Measurements from ENCODE around the gene BGLAP. TPM values are rescaled to one million over a fixed set of nuclear protein-coding genes. Genes with fewer than 3 reads are reported as not detected.

The BGLAP gene
- total RNA-seq, 2 experiments from 2014 or later, result 0.90 to 2.3 TPM

DNA sequence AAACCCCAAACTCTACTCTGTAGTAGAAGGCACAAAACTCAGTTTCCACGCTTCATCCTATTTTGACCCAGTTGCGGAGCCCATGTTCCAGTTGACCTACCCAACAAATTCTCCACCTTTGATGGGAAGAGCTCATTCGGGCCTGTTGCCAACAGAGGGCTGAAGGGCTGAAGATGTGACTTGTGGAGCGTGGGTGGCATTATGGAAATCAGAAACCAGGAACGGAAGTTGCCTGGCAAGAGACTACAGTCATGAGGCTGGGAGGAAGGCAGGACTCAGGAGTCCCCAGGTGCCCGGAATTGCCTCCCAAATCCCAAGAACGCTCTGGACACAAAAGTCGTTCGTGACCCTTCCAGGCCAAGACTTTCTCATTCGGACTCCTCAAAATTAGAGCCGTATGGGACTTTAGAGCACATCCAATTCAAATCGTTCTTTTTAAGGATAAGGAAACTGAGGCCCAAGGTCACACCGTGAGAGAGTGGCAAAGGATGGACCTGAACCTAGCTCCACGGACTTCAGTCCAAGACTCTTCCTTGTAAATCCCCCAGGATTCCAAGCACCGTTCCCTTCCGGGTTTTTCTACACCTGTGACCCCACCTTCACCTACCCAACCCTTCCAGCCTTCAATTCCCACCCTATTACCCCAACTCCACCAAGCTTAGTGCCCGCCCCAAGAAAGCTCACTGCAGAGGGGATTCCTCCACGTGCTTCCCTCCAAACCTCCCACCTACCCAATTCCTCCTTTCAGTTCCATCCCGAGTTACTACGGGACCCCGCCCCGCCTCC lies 39.9 kb downstream of the BGLAP start:
- POLR2A ChIA-PET, result interaction anchor here (1.1 to 3.3 kb wide), 14 partner anchors 13 to 348 kb away, joined by 3 to 15 read pairs (median 5); partner anchors contain the start of genes CCT3, GLMP, KHDC4 and PMF1
- Mint-ChIP-seq H3K4me1 (ENCODE audit: low read depth) (peaks cover 38% of the 10 kb centered on the region), H3K36me3 (peaks cover 25% of the 10 kb centered on the region), H3K9me3 (no peaks in the 10 kb centered on the region), H3K27me3 (no peaks in the 10 kb centered on the region), H3K27ac (peak overlapping the region; percentile 95), H3K4me3 (peak overlapping the region; percentile 95)
- peak; percentile 60 for DNase-seq
- CTCF ChIA-PET, result interaction anchor here (0.7 to 2.7 kb wide), 13 partner anchors 12 to 216 kb away, joined by 3 to 11 read pairs (median 4); partner anchors contain the start of gene GLMP
- intact Hi-C loops (cut with micrococcal nuclease), result loop anchor here (2.0 to 5.0 kb wide), 7 partner anchors 55 to 460 kb away; partner anchors contain the start of genes CCT3, MRPL24, PMF1 and SLC25A44

- H3K4me3 Mint-ChIP-seq, result peak within 1 kb of the TSS; percentile 95
- H3K4me1 Mint-ChIP-seq (ENCODE audit: low read depth), result peaks cover 38% of the 10 kb centered on the region
- peaks cover 24% of the 10 kb centered on the region for H3K36me3 Mint-ChIP-seq
- intact Hi-C loops (cut with micrococcal nuclease), result loop anchor here (1.0 to 5.0 kb wide), 8 partner anchors 13 to 460 kb away; partner anchors contain the start of genes CCT3, GLMP, MRPL24 and PMF1
- ChIA-PET POLR2A (interaction anchor here (0.5 to 3.3 kb wide), 17 partner anchors 12 to 424 kb away, joined by 3 to 15 read pairs (median 4); partner anchors contain the start of genes CCT3, GLMP, KHDC4 and PMF1), CTCF (interaction anchor here (0.7 to 2.7 kb wide), 11 partner anchors 11 to 216 kb away, joined by 3 to 11 read pairs (median 4); partner anchors contain the start of gene GLMP)
- peak; percentile 98 for DNase-seq
- peak within 1 kb of the TSS; percentile 95 for H3K27ac Mint-ChIP-seq
- no peaks in the 10 kb centered on the region for H3K27me3 Mint-ChIP-seq
- no peaks in the 10 kb centered on the region for H3K9me3 Mint-ChIP-seq
Observed at GRCh38 chr1:156282479-156283222, 40.7 kb downstream of the BGLAP start, which contains the start of gene SMG5. Gene SMG5 (minus strand): TSS chr1:156282825. CDS start chr1:156282680, 145 bp downstream.

- Mint-ChIP-seq H3K36me3 (peaks cover 16% of the 10 kb centered on the region), H3K4me1 (ENCODE audit: low read depth) (peaks cover 38% of the 10 kb centered on the region), H3K9me3 (no peaks in the 10 kb centered on the region), H3K27ac (peak overlapping the region; percentile 95), H3K4me3 (peak overlapping the region; percentile 95), H3K27me3 (no peaks in the 10 kb centered on the region)
- ChIA-PET POLR2A (interaction anchor here (0.7 to 3.3 kb wide), 10 partner anchors 11 to 306 kb away, joined by 3 to 15 read pairs (median 5); partner anchors contain the start of genes CCT3, GLMP, PMF1 and TSACC), CTCF (interaction anchor here (0.7 to 1.7 kb wide), 8 partner anchors 10 to 217 kb away, joined by 3 to 7 read pairs (median 4); no protein-coding TSS in a partner anchor)
- no peak for DNase-seq
- intact Hi-C loops (cut with micrococcal nuclease), result loop anchor here (1.0 to 5.0 kb wide), 8 partner anchors 12 to 459 kb away; partner anchors contain the start of genes CCT3, GLMP, MRPL24 and PMF1
Observed at GRCh38 chr1:156283521-156283920, 41.5 kb downstream of the BGLAP start.

DNA sequence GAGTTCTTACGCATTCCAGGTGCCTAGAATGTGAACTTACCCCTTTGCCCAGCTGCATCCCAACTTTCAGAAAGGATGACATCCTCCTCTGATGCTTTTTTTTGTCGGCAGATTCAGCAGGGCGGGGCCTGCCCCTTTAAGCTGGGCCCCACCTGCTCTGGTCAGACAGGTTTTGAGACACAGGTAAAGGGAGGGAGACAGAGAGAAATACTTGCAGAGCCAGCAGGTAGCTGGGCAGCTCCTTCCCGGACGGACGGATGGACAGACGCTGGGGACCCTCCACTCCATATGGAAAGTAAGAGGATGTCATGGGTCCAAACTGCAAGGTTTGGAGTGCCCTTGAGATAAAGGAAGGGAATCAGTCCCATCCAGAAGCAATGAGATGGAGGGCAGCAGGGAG lies 42.1 kb downstream of the BGLAP start, which contains the start of gene TMEM79:
Gene TMEM79 (plus strand): TSS at position 214 of the 400 bp plus-strand sequence. CDS start 902 bp downstream, outside the sequence.
- intact Hi-C loops (cut with micrococcal nuclease), result loop anchor here (5.0 kb wide), 5 partner anchors 53 to 458 kb away; partner anchors contain the start of genes CCT3, MRPL24, SLC25A44 and TSACC
- H3K36me3 Mint-ChIP-seq, result peaks cover 13% of the 10 kb centered on the region
- H3K4me1 Mint-ChIP-seq (ENCODE audit: low read depth), result peaks cover 38% of the 10 kb centered on the region
- ChIA-PET POLR2A (interaction anchor here (3.3 kb wide), 1 partner anchor 11 kb away, joined by 15 read pairs; the partner anchor contains the start of gene GLMP), CTCF (interaction anchor here (0.9 to 1.3 kb wide), 3 partner anchors 54 to 162 kb away, joined by 3 to 4 read pairs (median 3); partner anchors contain the start of genes CCT3 and TSACC)
- no peak for DNase-seq
- no peaks in the 10 kb centered on the region for H3K9me3 Mint-ChIP-seq
- H3K27me3 Mint-ChIP-seq, result no peaks in the 10 kb centered on the region
- H3K4me3 Mint-ChIP-seq, result peak within 1 kb of the TSS; percentile 95
- H3K27ac Mint-ChIP-seq, result peak within 1 kb of the TSS; percentile 95

- no peaks in the 10 kb centered on the region for H3K9me3 Mint-ChIP-seq
- no peaks in the 10 kb centered on the region for H3K27me3 Mint-ChIP-seq
- no peak overlapping the region for H3K4me3 Mint-ChIP-seq
- H3K4me1 Mint-ChIP-seq (ENCODE audit: low read depth), result peaks cover 36% of the 10 kb centered on the region
- peaks cover 13% of the 10 kb centered on the region for H3K36me3 Mint-ChIP-seq
- no peak overlapping the region for H3K27ac Mint-ChIP-seq
- CTCF ChIA-PET, result interaction anchor here (1.0 kb wide), 1 partner anchor 53 kb away, joined by 3 read pairs; the partner anchor contains the start of genes CCT3 and TSACC
- DNase-seq, result no peak
- POLR2A ChIA-PET, result no interaction called here
- intact Hi-C loops (cut with micrococcal nuclease), result loop anchor here (5.0 kb wide), 5 partner anchors 53 to 458 kb away; partner anchors contain the start of genes CCT3, MRPL24, SLC25A44 and TSACC
Observed at GRCh38 chr1:156284757-156285156, 42.8 kb downstream of the BGLAP start.

DNA sequence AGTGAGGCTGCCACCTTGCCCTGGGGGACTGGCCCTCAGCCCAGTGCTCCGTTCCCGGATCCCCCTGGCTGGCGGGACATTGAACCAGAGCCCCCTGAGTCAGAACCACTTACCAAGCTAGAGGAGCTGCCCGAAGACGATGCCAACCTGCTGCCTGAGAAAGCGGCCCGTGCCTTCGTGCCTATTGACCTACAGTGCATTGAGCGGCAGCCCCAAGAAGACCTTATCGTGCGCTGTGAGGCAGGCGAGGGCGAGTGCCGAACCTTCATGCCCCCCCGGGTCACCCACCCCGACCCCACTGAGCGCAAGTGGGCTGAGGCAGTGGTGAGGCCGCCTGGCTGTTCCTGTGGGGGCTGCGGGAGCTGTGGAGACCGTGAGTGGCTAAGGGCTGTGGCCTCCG lies 43.5 kb downstream of the BGLAP start:
- no peaks in the 10 kb centered on the region for H3K27me3 Mint-ChIP-seq
- peaks cover 30% of the 10 kb centered on the region for H3K4me1 Mint-ChIP-seq (ENCODE audit: low read depth)
- no peak for DNase-seq
- H3K36me3 Mint-ChIP-seq, result peaks cover 13% of the 10 kb centered on the region
- no peak overlapping the region for H3K27ac Mint-ChIP-seq
- ChIA-PET CTCF (no interaction called here), POLR2A (no interaction called here)
- intact Hi-C loops (cut with micrococcal nuclease), result no loop called here
- no peak overlapping the region for H3K4me3 Mint-ChIP-seq
- no peaks in the 10 kb centered on the region for H3K9me3 Mint-ChIP-seq

GRCh38 chr1:156286061-156286460 lies 44.1 kb downstream of the BGLAP start:
- Mint-ChIP-seq H3K27ac (no peak overlapping the region), H3K27me3 (no peaks in the 10 kb centered on the region), H3K4me3 (no peak overlapping the region), H3K36me3 (peaks cover 13% of the 10 kb centered on the region), H3K4me1 (ENCODE audit: low read depth) (peaks cover 24% of the 10 kb centered on the region), H3K9me3 (no peaks in the 10 kb centered on the region)
- DNase-seq, result no peak
- intact Hi-C loops (cut with micrococcal nuclease), result no loop called here
- POLR2A ChIA-PET, result interaction anchor here (0.6 kb wide), 1 partner anchor 18 kb away, joined by 3 read pairs; no protein-coding TSS in a partner anchor
- CTCF ChIA-PET, result no interaction called here

DNA sequence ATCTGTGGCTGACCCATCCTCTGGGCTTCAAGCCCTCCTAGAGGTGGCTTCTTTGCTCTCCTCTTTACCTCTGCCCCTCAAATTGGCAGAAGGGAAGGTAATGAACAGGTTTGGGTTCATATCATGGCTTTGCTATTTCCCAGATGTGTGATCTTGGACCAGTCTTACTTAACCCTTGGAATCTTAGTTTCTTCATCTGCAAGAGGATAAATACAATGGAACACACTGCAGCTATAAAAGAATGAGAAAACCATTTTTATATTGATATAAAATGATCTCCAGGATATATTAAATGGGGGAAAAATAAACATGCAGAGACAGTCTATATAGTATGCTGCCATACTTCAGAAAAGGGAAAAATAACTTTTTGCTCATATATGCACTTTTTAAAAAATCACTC lies 47.9 kb downstream of the BGLAP start:
- H3K9me3 Mint-ChIP-seq, result no peaks in the 10 kb centered on the region
- CTCF ChIA-PET, result no interaction called here

DNA sequence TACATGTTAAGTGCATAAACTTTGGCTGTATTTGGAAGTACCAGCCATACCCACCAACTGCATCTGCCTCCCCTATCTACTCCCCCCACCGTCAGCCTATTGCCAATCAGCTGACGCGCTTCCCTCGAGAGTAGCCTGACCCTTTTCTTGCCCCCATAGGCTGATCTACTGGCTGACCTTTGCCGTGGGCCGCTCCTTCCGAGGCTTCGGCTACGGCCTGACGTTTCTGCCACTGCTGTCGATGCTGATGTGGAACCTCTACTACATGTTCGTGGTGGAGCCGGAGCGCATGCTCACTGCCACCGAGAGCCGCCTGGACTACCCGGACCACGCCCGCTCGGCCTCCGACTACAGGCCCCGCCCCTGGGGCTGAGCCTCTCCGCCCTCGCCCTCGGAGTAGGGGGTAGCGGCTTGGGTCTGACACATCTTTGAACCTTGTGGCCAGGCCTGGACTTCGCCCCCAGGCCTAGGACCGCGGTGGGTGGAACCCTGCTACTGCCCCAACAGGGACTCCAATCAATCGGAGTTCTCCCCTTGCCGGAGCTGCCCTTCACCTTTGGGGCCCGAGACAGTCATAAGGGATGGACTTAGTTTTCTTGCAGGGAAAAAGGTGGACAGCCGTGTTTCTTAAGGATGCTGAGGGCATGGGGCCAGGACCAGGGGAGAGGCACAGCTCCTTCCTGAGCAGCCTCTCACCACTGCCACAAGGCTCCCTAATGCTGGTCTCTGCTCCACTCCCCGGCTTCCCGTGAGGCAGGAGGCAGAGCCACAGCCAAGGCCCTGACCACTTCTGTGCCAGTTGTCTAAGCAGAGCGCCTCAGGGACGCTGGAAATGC lies 49.5 kb downstream of the BGLAP start:
- Mint-ChIP-seq H3K4me3 (no peak overlapping the region), H3K27me3 (no peaks in the 10 kb centered on the region), H3K27ac (no peak overlapping the region), H3K4me1 (ENCODE audit: low read depth) (peaks cover 16% of the 10 kb centered on the region), H3K36me3 (peaks cover 3% of the 10 kb centered on the region), H3K9me3 (no peaks in the 10 kb centered on the region)
- DNase-seq, result peak; percentile 18
- ChIA-PET CTCF (no interaction called here), POLR2A (no interaction called here)
- intact Hi-C loops (cut with micrococcal nuclease), result no loop called here

More for the DNA sequence above, 47.9 kb downstream of the BGLAP start:
- POLR2A ChIA-PET, result no interaction called here
- Mint-ChIP-seq H3K27ac (no peak overlapping the region), H3K4me3 (no peak overlapping the region), H3K27me3 (no peaks in the 10 kb centered on the region), H3K36me3 (peaks cover 4% of the 10 kb centered on the region), H3K4me1 (ENCODE audit: low read depth) (peaks cover 7% of the 10 kb centered on the region)
- no peak for DNase-seq
- intact Hi-C loops (cut with micrococcal nuclease), result no loop called here

Measured in activated CD4-positive, alpha-beta memory T cell treated with anti-CD3 and anti-CD28 coated beads for 36 hours (primary cell).